Activated naive CD4-positive, alpha-beta T cell treated with anti-CD3 and anti-CD28 coated beads for 36 hours (primary cell): ENCODE results near the gene GABARAPL1. TPM values are rescaled to one million over a fixed set of nuclear protein-coding genes. Genes with fewer than 3 reads are reported as not detected.

ENCODE experiments used
- CTCF ChIA-PET: fragments of 350-600 bp; sonication (Branson Sonifier 250); formaldehyde crosslinking; loops from one replicate; lab custom pipeline; 2021; ENCODE audit warnings: antibody characterized with exemption; lab: Charles Lee
- DNase-seq: peaks from one replicate; pipeline ENCODE4 v3.0.0-alpha.2; 2020
- H3K27ac Mint-ChIP-seq: one replicate; pipeline ENCODE4 v1.8.0; 2021; ENCODE audit warnings: mild to moderate bottlenecking, mixed read lengths
- H3K27me3 Mint-ChIP-seq: one replicate; pipeline ENCODE4 v1.8.0; 2021; ENCODE audit warnings: low read depth, mixed read lengths
- H3K36me3 Mint-ChIP-seq: one replicate; pipeline ENCODE4 v1.8.0; 2021; ENCODE audit warnings: low read depth, mixed read lengths
- H3K4me1 Mint-ChIP-seq: one replicate; pipeline ENCODE4 v1.8.0; 2021; ENCODE audit warnings: low read depth, mixed read lengths
- H3K4me3 Mint-ChIP-seq: one replicate; pipeline ENCODE4 v1.8.0; 2021; ENCODE audit warnings: mild to moderate bottlenecking, moderate library complexity, mixed read lengths
- H3K9me3 Mint-ChIP-seq: one replicate; pipeline ENCODE4 v1.8.0; 2021; ENCODE audit warnings: mixed read lengths
- intact Hi-C: fragments of 100-400 bp; cut with micrococcal nuclease; formaldehyde crosslinking; loops from one replicate; pipeline ENCODE4 v1.15.1; 2023
- total RNA-seq, 2 experiments: library from RNA; stranded (reverse); gene quantifications; one replicate each; pipeline ENCODE4 v1.2.3, GENCODE V29; 2021

Gene GABARAPL1
- total RNA-seq, 2 experiments from 2014 or later = 3.3 to 4.9 TPM

DNA sequence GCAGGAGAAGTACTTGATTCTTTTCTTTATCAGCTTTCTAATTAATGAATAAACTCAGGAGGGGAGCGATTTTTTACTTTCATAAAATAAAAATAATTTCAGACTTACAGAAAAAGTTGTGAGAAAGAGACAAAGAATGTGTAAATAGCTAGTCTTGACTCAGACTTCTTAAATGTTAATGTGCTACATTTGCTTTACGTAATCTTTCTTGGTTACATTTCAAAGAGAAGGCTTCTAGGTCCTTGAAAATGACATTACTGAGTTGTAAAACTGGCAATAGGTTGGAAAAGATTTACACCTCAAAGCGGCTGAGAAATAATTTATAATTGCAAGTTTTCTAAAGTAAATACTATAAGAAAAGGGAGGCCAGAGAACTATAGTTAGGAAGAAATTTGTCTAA, 28.6 kb downstream of the GABARAPL1 start:
- no peaks in the 10 kb centered on the region for H3K9me3 Mint-ChIP-seq
- DNase-seq = no peak
- peaks cover 3% of the 10 kb centered on the region for H3K27me3 Mint-ChIP-seq
- no peak overlapping the region for H3K4me3 Mint-ChIP-seq
- no peak overlapping the region for H3K27ac Mint-ChIP-seq
- CTCF ChIA-PET = interaction anchor here (0.6 to 1.4 kb wide), 3 partner anchors 18 to 322 kb away, joined by 3 to 5 read pairs (median 3); no protein-coding TSS in a partner anchor
- intact Hi-C loops = no loop called here
- peaks cover 8% of the 10 kb centered on the region for H3K4me1 Mint-ChIP-seq
- no peaks in the 10 kb centered on the region for H3K36me3 Mint-ChIP-seq

DNA sequence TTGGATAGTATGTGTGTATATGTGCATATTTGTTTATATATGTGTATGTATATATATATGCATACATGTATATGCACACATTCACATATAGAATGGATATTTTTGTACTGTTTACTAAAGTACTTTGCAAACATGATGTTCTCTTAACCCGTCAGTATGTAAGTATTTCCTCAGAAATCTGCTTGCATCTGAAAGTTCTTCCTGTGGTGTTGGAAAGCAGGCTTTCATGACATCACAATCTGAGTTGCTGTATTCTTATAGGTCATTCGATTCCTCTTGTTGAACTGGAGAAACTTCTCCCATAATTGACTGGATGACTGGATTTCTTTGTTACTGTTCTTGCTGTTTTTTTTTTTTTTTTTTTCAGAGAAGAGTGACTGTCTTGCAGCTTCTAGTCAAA, 29.1 kb downstream of the GABARAPL1 start:
- H3K4me1 Mint-ChIP-seq = peaks cover 8% of the 10 kb centered on the region
- H3K27me3 Mint-ChIP-seq = peaks cover 3% of the 10 kb centered on the region
- no peak overlapping the region for H3K4me3 Mint-ChIP-seq
- CTCF ChIA-PET = interaction anchor here (0.6 to 1.4 kb wide), 4 partner anchors 48 to 322 kb away, joined by 3 to 6 read pairs (median 4); no protein-coding TSS in a partner anchor
- no peak overlapping the region for H3K27ac Mint-ChIP-seq
- DNase-seq = no peak
- no peaks in the 10 kb centered on the region for H3K9me3 Mint-ChIP-seq
- no peaks in the 10 kb centered on the region for H3K36me3 Mint-ChIP-seq
- intact Hi-C loops = no loop called here

DNA sequence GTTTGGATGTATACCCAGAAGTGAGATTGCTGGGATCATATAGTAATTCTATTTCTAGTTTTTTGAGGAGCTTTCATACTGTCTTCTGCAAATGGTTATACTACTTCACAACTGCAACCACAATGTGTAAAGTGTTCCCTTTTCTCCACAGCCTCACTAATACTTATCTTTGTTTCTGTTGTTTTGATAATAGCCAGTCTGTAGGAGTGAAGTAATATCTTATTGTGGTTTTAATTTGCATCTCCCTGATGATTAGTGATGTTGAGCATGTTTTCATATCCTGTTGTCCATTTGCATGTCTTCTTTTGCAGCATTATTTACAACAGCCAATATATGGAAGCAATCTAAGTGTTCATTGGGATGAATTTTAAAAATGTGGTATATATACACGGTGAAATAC, 29.9 kb downstream of the GABARAPL1 start:
- CTCF ChIA-PET = interaction anchor here (0.6 kb wide), 1 partner anchor 272 kb away, joined by 3 read pairs; no protein-coding TSS in a partner anchor
- Mint-ChIP-seq H3K4me3 (no peak overlapping the region), H3K27me3 (peaks cover 3% of the 10 kb centered on the region), H3K4me1 (peaks cover 8% of the 10 kb centered on the region), H3K9me3 (no peaks in the 10 kb centered on the region), H3K27ac (no peak overlapping the region), H3K36me3 (no peaks in the 10 kb centered on the region)
- DNase-seq = no peak
- intact Hi-C loops = no loop called here

DNA sequence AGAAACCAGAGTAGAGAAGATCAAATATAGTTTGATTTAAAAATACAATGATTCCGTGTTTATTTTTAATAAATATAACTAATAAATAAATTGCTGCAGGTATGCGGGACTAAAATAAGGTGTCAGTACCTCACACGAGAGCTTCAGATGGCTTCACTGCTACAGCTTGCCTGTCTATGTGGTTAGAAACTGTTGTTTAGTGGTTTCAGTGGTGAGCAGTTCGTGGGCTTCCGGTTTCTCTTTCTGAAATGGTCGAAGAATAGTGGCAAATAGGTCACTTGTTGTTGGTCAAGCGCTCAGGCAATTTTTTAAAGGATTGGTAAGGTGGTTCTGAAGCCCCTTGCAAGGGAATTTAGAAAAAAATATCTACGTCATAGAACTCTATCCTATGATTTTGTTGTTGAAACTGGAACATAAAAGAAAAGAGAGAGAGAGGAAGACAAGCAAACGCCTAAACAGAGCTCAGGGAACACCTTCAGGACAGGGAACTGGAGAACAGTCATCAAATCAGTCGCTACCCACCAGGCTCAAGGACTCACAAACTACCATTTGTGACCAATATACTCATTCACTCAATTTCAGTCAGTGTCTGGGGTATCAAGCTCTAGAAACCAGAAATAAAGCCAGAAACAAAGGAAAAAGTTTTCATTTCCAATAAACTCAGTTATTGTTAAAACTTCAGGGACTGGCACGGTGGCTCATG, 31.3 kb downstream of the GABARAPL1 start:
- Mint-ChIP-seq H3K27me3 (peaks cover 3% of the 10 kb centered on the region), H3K4me3 (no peak overlapping the region), H3K9me3 (no peaks in the 10 kb centered on the region), H3K36me3 (no peaks in the 10 kb centered on the region), H3K27ac (no peak overlapping the region), H3K4me1 (peaks cover 10% of the 10 kb centered on the region)
- CTCF ChIA-PET = interaction anchor here (1.3 to 2.1 kb wide), 2 partner anchors 8 to 91 kb away, joined by 4 to 7 read pairs; no protein-coding TSS in a partner anchor
- intact Hi-C loops = no loop called here
- no peak for DNase-seq

DNA sequence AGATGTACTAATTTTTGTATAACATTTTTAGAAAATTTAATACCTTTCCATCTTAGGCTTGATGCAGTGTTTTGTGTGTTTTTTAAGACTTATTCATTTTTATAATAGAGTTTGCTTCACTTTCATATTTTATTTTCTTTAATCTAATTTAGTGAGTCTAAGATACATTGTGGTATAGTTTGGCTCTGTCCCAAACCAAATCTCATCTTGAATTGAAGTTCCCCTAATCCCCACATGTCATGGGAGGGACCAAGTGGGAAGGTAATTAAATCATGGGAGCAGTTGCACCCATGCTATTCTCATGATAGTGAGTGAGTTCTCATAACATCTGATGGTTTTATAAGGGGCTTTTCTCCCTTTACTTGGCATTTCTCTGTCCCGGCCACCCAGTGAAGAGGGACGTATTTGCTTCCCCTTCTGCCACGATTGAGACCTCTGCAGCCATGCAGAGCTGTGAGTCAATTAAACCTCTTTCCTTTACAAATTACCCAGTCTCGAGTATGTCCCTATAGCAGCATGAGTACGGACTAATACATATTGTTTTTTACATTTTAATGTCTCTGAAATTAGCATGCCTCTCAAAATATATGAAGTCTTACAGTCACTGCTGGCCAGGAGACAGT, 34.9 kb downstream of the GABARAPL1 start:
- Mint-ChIP-seq H3K27me3 (peaks cover 3% of the 10 kb centered on the region), H3K36me3 (no peaks in the 10 kb centered on the region), H3K27ac (no peak overlapping the region), H3K4me3 (no peak overlapping the region), H3K4me1 (peaks cover 18% of the 10 kb centered on the region), H3K9me3 (no peaks in the 10 kb centered on the region)
- DNase-seq = no peak
- CTCF ChIA-PET = no interaction called here
- intact Hi-C loops = no loop called here

DNA sequence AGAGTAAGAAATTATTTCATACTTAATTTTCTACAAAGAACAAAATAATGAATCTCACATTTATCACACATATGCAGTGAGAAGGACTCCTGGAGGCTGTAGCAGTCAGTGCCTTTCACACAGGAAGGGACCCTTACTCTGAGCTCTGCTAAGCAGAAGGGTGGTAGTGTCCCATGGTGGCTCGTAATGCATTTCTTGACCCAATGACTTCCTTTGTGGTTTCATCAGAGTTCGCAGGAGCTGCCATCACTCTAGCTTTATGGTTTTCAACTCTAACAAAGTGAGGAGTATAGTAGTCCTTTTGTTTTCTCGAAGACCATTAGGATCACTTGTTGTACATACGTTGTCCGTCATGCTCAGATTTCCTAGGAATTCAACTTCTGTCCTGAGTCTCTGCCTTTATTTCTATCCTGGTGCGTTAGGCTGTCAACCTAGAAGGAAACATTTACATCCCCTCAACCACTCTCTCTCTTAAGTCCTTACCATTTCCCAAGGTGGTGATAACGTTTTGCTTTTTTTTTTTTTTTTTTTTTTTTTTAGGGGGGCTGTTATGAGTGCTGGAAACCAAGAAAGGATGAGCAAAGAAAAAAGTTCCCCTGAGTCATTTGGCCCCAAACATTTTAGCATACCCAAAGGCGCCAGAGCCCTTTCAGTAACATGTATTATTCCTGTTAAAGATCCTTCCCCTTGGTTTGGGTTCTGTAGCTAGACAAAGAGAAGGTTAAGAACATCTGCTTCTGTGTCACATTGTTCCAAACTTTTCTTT, 37.2 kb downstream of the GABARAPL1 start:
- Mint-ChIP-seq H3K27me3 (no peaks in the 10 kb centered on the region), H3K27ac (no peak overlapping the region), H3K9me3 (no peaks in the 10 kb centered on the region), H3K36me3 (no peaks in the 10 kb centered on the region), H3K4me1 (peaks cover 10% of the 10 kb centered on the region), H3K4me3 (no peak overlapping the region)
- intact Hi-C loops = no loop called here
- CTCF ChIA-PET = interaction anchor here (0.6 kb wide), 1 partner anchor 498 kb away, joined by 4 read pairs; no protein-coding TSS in a partner anchor
- DNase-seq = no peak

DNA sequence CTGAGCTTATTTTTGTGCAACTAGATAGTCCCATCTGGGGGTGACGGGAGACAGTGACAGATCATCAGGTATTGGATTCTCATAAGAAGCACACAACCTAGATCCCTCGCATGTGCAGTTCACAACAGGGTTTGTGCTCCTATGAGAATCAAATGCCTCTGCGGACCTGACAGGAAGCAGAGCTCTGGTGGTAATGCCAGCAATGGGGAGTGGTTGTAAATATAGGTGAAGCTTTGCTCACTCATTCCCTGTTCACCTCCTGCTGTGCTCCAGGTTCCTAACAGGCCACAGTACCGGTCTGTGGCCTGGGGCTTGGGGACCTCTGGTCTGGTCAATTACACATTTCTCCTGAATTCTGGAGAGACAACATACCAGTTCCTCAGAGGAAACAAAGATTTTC, 39.0 kb downstream of the GABARAPL1 start:
- H3K27me3 Mint-ChIP-seq = no peaks in the 10 kb centered on the region
- CTCF ChIA-PET = no interaction called here
- no peak overlapping the region for H3K27ac Mint-ChIP-seq
- peaks cover 10% of the 10 kb centered on the region for H3K4me1 Mint-ChIP-seq
- H3K4me3 Mint-ChIP-seq = no peak overlapping the region
- intact Hi-C loops = no loop called here
- H3K9me3 Mint-ChIP-seq = peaks cover 6% of the 10 kb centered on the region
- no peaks in the 10 kb centered on the region for H3K36me3 Mint-ChIP-seq
- DNase-seq = no peak

DNA sequence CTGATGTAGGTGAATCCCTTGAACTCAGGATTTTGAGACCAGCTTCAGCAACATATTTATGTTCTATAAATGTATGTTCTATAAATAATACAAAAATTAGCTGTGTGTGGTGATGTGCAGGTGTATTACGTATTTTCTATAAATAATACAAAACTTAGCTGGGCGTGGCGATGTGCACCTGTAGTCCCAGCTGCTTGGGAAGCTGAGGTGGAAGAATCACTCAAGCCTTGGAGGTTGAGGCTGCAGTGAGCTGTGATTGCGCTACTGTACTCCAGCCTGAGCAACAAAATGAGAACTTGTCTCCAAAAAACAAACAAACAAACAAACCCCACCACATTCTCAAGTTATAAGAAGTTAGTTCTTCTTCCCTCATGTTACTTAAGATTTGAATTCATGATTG, 39.5 kb downstream of the GABARAPL1 start:
- Mint-ChIP-seq H3K4me3 (no peak overlapping the region), H3K27me3 (no peaks in the 10 kb centered on the region), H3K36me3 (no peaks in the 10 kb centered on the region), H3K9me3 (peaks cover 6% of the 10 kb centered on the region), H3K4me1 (peaks cover 10% of the 10 kb centered on the region), H3K27ac (no peak overlapping the region)
- CTCF ChIA-PET = no interaction called here
- no peak for DNase-seq
- intact Hi-C loops = no loop called here

DNA sequence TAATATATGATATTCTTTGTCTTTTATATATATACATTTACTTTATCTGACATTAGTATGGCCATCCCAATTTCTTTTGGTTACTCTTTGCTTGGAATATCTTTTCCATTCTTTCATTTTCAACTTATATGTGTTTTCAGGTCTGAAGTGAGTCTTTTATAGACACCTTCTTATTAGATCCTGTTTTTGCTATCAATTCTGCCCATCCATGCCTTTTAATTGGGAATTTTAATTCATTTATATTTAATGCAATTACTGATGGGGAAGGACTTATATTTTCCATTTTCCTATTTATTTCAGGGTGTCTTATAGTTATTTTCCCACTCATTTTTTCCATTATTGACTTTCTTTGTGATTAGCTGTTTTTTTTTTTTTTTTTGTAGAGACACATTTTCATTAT, 43.4 kb downstream of the GABARAPL1 start:
- H3K9me3 Mint-ChIP-seq = peaks cover 6% of the 10 kb centered on the region
- no peak overlapping the region for H3K27ac Mint-ChIP-seq
- H3K4me3 Mint-ChIP-seq = no peak overlapping the region
- CTCF ChIA-PET = interaction anchor here (0.7 kb wide), 1 partner anchor 132 kb away, joined by 3 read pairs; no protein-coding TSS in a partner anchor
- intact Hi-C loops = no loop called here
- no peaks in the 10 kb centered on the region for H3K36me3 Mint-ChIP-seq
- peaks cover 5% of the 10 kb centered on the region for H3K27me3 Mint-ChIP-seq
- no peaks in the 10 kb centered on the region for H3K4me1 Mint-ChIP-seq
- DNase-seq = no peak

DNA sequence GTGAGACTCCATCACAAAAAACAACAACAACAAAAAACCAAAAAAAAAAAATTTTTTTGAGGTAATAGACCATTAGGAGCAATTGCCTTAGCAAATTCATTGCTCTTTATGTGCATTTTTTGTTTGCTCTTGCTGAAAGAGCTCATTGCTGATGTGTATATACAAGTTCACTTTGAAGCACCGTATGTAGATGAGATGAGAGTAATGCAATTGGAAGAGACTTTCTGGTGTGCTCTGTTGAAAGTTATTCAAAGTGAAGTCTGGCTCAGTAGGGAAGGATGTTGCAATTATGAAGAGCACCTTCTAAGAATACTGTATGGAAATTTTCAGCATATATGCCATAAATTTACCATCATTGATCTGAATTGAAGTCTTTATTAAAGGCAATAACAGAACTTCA, 48.2 kb downstream of the GABARAPL1 start:
- CTCF ChIA-PET = no interaction called here

DNA sequence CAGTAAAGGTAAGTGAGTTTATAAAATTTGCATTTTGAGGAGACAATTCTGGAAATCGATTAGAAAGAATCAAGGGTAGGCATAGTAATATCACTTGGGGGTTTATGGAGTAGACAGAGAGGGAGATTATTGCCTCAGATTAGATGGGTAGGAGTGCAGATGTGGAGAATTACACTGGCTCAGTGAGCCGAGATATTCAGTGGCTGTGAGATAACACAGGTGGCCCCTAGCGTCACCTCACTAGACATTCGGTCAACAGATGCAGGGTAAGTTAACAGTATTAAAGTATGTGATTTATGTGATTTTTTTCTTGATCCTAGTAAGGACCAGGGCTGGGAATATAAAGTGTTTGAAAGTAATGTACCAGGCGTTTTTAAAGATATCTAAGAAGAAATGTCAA, 55.4 kb downstream of the GABARAPL1 start:
- Mint-ChIP-seq H3K4me1 (no peaks in the 10 kb centered on the region), H3K27me3 (no peaks in the 10 kb centered on the region), H3K27ac (no peak overlapping the region), H3K9me3 (no peaks in the 10 kb centered on the region), H3K36me3 (no peaks in the 10 kb centered on the region), H3K4me3 (no peak overlapping the region)
- CTCF ChIA-PET = no interaction called here
- DNase-seq = no peak
- intact Hi-C loops = no loop called here

More for the DNA sequence above, 48.2 kb downstream of the GABARAPL1 start:
- Mint-ChIP-seq H3K4me3 (no peak overlapping the region), H3K27me3 (peaks cover 5% of the 10 kb centered on the region), H3K9me3 (peaks cover 3% of the 10 kb centered on the region), H3K4me1 (no peaks in the 10 kb centered on the region), H3K27ac (no peak overlapping the region), H3K36me3 (no peaks in the 10 kb centered on the region)
- no peak for DNase-seq
- intact Hi-C loops = no loop called here

DNA sequence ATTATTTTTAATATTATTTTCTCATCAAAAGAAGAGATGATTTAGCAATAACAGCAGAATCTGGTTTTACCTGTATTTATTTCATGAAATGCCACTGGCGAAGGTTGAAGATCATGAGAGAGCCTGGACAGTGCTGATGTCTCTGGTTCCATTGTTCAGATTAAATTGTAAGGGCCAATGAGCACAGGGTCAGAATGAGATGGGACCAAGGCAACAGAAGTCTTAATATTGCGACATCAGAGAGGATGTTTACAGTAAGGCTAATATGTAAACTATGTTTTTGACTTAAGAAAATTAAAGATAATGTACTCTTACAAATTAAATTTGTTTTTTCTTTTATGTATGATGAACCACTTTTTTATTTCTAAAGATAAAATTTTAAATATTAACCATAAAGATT, 59.8 kb downstream of the GABARAPL1 start:
- peaks cover 2% of the 10 kb centered on the region for H3K9me3 Mint-ChIP-seq
- peaks cover 2% of the 10 kb centered on the region for H3K4me1 Mint-ChIP-seq
- peaks cover 5% of the 10 kb centered on the region for H3K27me3 Mint-ChIP-seq
- DNase-seq = no peak
- CTCF ChIA-PET = no interaction called here
- H3K27ac Mint-ChIP-seq = no peak overlapping the region
- H3K36me3 Mint-ChIP-seq = no peaks in the 10 kb centered on the region
- H3K4me3 Mint-ChIP-seq = no peak overlapping the region
- intact Hi-C loops = no loop called here
